SH-SY5Y (cell line): ENCODE data around the gene BEST2.

ENCODE experiments used
- GATA2 ChIP-seq: IDR thresholded peaks from 2 replicates; pipeline ENCODE4 v1.6.1; 2011; ENCODE audit warnings: mild to moderate bottlenecking, low read depth, low read length
- GATA3 ChIP-seq: IDR thresholded peaks from 2 replicates; pipeline ENCODE4 v1.6.1; 2011; ENCODE audit warnings: low read depth, mild to moderate bottlenecking, low read length, moderate library complexity

Gene BEST2

GRCh38 chr19:12751635-12752034, at the start of gene BEST2:
TSS of gene BEST2 (plus strand) at chr19:12751791. CDS start at chr19:12752593, 802 bp downstream.
- TF ChIP-seq GATA3 (no peak), GATA2 (no peak)

DNA sequence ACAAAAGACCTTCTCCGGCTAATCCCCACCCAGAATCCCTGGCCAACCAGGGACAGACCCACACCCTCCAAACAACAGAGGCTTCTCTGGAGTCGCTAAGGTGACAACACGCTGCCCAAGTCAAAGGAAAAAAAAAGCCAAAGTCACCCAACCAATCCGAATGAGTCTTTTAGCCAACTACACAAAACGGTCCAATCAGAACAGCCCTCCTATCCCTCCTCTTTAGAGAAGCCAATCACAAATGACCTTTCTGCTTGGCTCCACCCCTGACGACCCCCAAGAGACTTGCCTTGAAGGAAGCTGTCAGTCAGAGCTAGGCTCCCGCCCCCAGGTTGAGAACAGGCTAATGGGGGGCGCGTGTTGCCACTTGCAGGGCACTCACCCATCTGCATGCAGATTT, 48.5 kb upstream of the BEST2 start:
- TF ChIP-seq GATA2 (no peak), GATA3 (no peak)

GRCh38 chr19:12705169-12705568, 46.4 kb upstream of the BEST2 start:
- no peak for TF ChIP-seq GATA2
- TF ChIP-seq GATA3 = no peak

DNA sequence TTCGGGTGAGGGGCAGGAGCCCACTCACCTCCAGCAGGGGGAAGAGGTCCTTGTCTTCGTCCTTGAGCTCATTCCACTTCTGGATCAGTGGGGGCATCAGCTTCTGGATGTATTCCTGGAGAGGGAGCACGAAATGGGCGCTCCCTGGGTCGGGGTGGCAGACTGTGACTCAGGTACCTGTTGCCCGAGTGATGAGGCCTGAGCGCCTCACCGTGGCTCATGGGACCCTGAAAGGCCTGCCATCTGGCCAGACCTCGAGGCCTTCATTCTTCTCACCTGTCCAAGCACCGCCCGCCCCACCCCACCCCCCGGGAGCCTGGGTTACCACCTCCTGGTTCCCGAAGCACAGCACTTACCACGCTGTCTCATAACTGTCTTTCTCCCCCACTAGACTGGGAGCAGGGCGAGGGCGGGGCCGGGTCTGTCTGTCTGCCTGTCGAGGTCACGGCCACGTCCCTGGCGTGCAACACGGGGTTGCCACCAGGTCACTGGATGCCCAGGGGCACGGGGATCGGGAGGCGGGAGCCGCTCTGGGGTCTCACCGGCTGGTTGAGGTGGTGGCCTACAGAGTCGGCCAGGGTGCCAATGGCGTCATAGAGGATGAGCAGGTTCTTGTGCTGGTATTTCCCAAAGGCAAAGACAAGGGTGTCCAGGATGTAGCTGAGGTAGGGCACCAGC, 45.8 kb upstream of the BEST2 start:
- no peak for TF ChIP-seq GATA2
- no peak for TF ChIP-seq GATA3

- TF ChIP-seq GATA3 (no peak), GATA2 (no peak)
Measured at GRCh38 chr19:12706332-12706718, 45.3 kb upstream of the BEST2 start.

GRCh38 chr19:12708641-12709040, 43.0 kb upstream of the BEST2 start:
- TF ChIP-seq GATA2 (no peak), GATA3 (no peak)

DNA sequence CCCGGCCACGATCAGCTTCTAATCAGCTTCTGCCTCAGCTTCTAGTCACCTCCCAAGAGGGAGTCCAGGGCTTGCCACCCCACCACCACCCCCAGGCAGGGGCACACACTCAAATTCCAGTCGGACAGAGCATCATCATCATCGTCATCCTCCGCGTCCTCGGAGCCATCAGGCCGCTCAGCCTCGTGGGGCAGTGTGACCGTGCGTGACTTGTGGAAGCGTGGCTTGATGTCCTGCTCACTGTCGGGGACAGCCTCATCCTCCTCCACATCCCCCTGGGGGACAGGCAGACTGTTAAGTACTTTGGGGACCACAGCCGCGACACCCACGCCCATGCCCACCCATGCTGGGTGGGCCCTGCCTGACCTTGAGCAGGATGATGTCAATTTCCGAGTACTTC, 40.4 kb upstream of the BEST2 start:
- no peak for TF ChIP-seq GATA2
- TF ChIP-seq GATA3 = no peak

- TF ChIP-seq GATA3 = no peak
- TF ChIP-seq GATA2 = no peak
Measured at GRCh38 chr19:12715102-12715501, 36.5 kb upstream of the BEST2 start.

DNA sequence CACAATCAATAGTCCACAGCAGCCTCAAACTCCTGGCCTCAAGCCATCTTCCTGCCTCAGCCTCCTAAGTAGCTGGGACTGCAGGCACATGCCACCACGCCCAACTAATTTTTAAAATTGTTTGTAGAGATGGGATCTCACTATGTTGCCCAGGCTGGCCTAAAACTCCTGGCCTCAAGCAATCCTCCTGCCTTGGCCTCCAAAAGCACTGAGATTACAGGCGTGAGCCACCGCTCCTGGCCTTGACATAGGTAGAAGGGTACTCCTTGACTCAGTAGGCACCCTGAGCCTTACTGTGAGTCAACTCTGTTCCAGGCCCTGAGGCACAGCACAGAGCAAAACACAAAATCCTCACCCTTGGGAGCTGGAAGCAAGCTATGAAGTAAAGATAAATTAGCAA, 35.7 kb upstream of the BEST2 start:
- no peak for TF ChIP-seq GATA2
- TF ChIP-seq GATA3 = no peak

GRCh38 chr19:12720296-12720695, 31.3 kb upstream of the BEST2 start:
- TF ChIP-seq GATA3 (no peak), GATA2 (no peak)

DNA sequence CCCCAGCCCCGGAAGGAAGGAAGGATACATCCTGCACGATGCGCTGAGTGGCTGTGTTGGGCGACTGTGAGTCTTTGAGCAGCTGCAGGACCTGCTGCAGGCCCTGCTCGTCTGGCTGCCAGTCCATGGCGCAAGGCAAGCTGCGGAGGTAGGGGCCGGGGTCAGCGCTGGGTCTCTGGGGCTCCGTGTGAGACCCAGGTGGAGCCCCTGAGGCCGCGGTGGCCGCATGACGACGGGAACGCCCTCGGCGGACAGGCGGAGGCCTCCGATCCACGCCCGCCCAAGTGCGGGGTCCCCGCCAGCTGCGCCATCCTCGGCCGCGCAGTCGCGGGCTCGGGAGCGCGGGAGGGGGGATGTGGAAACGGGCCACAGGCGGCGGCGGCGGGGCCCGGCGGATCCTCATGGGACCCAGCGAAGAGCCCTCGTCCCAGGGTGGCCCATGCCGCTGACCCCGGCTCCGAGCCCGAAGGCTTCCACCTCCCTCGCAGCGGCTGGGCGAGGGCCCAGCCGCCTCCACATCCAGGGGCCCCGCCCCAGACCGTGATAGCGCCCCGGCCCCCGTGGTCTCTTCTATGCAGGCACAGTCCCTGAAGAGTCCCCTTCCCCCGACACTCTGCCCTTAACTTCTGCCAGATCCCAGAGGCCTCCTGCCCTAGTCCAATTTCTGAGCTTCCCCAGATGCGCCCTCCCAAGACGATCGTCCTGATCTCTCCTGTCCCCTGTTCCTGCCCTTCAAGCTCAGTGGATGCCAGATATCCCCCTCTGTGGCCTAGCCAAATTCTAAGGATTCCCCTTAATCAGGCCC, 30.5 kb upstream of the BEST2 start:
- TF ChIP-seq GATA3 = no peak

DNA sequence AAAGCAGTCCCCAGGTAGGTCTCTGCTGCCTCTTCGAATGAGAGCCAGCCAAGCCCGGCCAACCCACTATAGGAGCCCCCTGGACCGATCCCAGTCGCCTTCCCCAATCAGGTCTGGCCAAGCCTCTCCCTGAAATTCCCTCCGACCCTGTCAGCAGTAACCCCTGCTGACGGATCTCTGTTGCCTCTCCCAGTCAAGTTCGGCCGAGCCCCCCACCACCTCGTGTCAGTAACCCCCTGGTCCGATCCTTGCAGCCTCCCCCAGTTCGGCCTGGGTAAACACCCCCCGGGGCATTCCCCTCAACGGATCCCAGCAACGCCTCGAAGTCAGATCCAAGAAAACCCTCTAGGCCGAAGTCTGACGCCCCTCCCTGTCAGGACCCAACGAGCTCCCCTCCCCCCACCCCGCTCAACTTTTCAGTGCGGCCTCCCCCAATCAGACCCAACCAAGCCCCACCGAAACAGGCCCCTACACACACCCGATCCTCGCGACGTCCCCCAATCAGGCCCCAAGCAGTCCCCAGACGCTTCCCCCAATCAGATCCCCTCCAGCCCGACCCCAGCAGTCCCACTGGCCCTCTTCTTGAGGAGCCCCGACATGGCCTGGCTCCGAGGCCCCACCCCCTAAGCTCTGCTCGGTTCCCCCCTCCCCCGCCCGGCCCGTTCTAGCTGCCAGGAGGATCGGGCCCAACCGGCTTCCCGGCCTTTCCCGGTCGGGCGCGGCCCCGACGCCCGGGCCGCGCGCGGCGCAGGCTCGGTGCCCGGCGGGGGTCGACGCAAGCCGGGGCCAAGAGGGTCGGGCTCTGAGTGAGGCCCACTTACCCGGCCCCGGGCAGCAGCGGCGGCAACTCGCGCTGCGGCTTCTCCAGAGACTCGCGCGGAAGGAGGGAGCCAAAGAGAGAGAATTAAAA, 29.7 kb upstream of the BEST2 start:
- no peak for TF ChIP-seq GATA2
- TF ChIP-seq GATA3 = no peak

DNA sequence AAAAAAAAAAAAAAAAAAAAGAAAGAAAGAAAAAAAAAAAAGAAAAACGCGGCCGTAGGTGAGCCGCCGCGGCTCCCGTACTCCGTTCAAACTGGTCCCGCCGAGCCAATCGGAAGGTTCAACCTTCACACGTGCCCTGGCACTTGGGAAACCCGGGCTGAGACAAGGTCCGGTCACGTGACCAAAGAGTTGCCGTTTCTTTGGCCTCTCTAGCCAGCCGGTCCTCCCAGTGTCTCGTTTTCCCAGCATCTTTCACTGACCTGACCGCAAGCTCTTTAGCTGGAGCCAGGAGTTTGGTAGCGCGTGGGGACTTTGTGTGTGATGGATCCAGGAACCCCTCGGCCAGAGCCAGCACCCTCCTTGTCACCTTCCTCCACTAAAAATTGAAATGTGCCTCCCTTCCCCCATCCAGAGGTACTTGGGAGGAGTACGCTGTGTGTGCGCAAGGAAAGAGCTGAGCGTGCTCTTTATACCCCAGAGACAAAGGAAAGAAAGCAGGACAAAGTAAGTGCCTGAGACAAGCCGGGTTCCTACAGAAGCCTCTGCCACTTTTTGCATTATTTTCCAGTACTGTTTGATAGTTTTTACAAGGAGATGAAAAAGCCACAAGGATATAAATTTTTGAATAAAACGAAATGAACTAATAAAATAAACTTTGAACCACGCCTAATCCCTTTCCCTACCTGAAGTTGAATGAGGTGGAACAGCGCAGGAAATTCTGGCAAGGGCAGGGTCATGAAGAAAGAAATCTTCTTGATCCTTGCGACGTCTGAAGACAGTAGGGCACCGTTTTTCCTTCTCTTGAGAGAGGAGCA, 28.8 kb upstream of the BEST2 start:
- no peak for TF ChIP-seq GATA3
- TF ChIP-seq GATA2 = no peak

- TF ChIP-seq GATA2 (no peak), GATA3 (no peak)
Measured at GRCh38 chr19:12723381-12723640, 28.3 kb upstream of the BEST2 start.
